Heart left ventricle (tissue), 16 donors: ENCODE data around the gene DAB2IP. TPM values are rescaled to one million over a fixed set of nuclear protein-coding genes. Genes with fewer than 3 reads are reported as not detected.
"Not testable (repeated sequence)": the region's sequence is repeated elsewhere in the genome, so short reads cannot be mapped to it uniquely, and the experiment has no call there.

Source experiments
- ATAC-seq, 4 donors: fragments of 200-7000 bp; cut with Tn5 transposase; one replicate each; pipeline ENCODE4 v1.9.1; 2020 to 2022; ENCODE audit warnings: moderate library complexity in 4 of 4, mild to moderate bottlenecking in 3 of 4, moderate number of reproducible peaks in 1 of 4
- DNase-seq, 5 donors: peaks; one replicate each; pipeline ENCODE4 v3.0.0-alpha.2; 2020
- H3K27ac ChIP-seq, 12 donors: fragments of 200-600 bp; sonication (generic) in 4 of 12; one replicate each; pipeline versions ENCODE4 v1.5.0 to v1.8.0; 2016 to 2022; ENCODE audit warnings: mild to moderate bottlenecking in 2 of 12
- H3K27me3 ChIP-seq, 9 donors: fragments of 200-600 bp; sonication (generic) in 2 of 9; one replicate each; pipeline versions ENCODE4 v1.5.1 to v1.8.0; 2016 to 2022; ENCODE audit warnings: mild to moderate bottlenecking in 3 of 9
- H3K36me3 ChIP-seq, 9 donors: fragments of 200-600 bp; sonication (generic) in 2 of 9; one replicate each; pipeline versions ENCODE4 v1.5.0 to v1.8.0; 2018 to 2022; ENCODE audit warnings: mild to moderate bottlenecking in 2 of 9
- H3K4me1 ChIP-seq, 12 donors: fragments of 200-600 bp; sonication (generic) in 4 of 12; one replicate each; pipeline versions ENCODE4 v1.5.0 to v1.8.0; 2016 to 2022; ENCODE audit warnings: mild to moderate bottlenecking in 3 of 12
- H3K4me3 ChIP-seq, 12 donors: fragments of 200-600 bp; sonication (generic) in 4 of 12; one replicate each; pipeline versions ENCODE4 v1.5.0 to v1.8.0; 2017 to 2022; ENCODE audit warnings: mild to moderate bottlenecking in 9 of 12, moderate library complexity in 4 of 12
- H3K9me3 ChIP-seq, 12 donors: fragments of 200-600 bp; sonication (generic) in 4 of 12; one replicate each; pipeline versions ENCODE4 v1.5.0 to v1.8.0; 2016 to 2022; ENCODE audit warnings: mild to moderate bottlenecking in 1 of 12
- CTCF ChIP-seq, 12 donors: fragments of 200-600 bp; sonication (generic) in 4 of 12; IDR thresholded peaks; one replicate each; pipeline versions ENCODE4 v1.5.0 to v1.8.0; 2018 to 2022; ENCODE audit warnings: antibody characterized with exemption in 12 of 12, mild to moderate bottlenecking in 5 of 12
- POLR2A ChIP-seq, 2 donors: fragments of 450-650 bp; IDR thresholded peaks; one replicate each; pipeline ENCODE4 v1.6.1; 2017; ENCODE audit warnings: antibody characterized with exemption in 2 of 2, mild to moderate bottlenecking in 2 of 2, moderate library complexity in 2 of 2
- WGBS, 4 donors: extraction: QIAGEN DNeasy Blood & Tissue Kit in 2 of 4; methylation state at CpG; one replicate each; pipeline versions ENCODE4 v1.1.5 to v1.1.7; 2013 to 2018; 5-methylcytosine and 5-hydroxymethylcytosine counted together
- intact Hi-C, 10 donors: fragments of 100-400 bp; cut with DNase I; formaldehyde crosslinking; loops; one replicate each; pipeline versions ENCODE4 v1.11.1 to v1.14.2; 2022
- polyA plus RNA-seq, 2 donors: library from polyadenylated mRNA; stranded (reverse); fragments of 200-250 nt; gene quantifications; one replicate each; pipeline ENCODE4 v1.2.3, GENCODE V29; 2013
- total RNA-seq, 9 donors: library from RNA; depleted of rRNA in 2 of 9; stranded (reverse); fragments of >200 nt in 2 of 9; fragmentation: NEBNext Ultra II Directional in 3 of 9; extraction: Animal tissue kit (Norgen Biotek cat#: 25700) in 3 of 9; gene quantifications; one replicate each; pipeline versions ENCODE4 v1.1.0 to v1.2.4, GENCODE V29; 2016 to 2023
- donor health status: ischemic (EF 13 %, LVEDD 7.1; RV severe dilation, severe dysfunction).
- donor health status: healthy with polysubstance abuse.
- donor health status: DM: no; HTN: yes; CAD: no.
- donor health status: DM: no; HTN: no; CAD: no.
- donor health status: ischemic (EF 25% LVEDD 6.9; RV normal size, moderate dysfunction).
- donor health status: ischemic (EF 25% LVEDD 5.7; RV mildly dilated, moderate dysfunction).
- donor health status: healthy.
- donor health status: DM: yes; HTN: yes; CAD: no.
- donor health status: ischemic (EF 35%, LVEDD 5.7; RV mildly dilated, moderate dysfunction).
- donor health status: nonischemic (EF 11% LVEDD 7.7; RV severe dilation, severe dysfunction).
- donor health status: DM: yes; HTN: yes; CAD: no.
- donor health status: PGD.
- donor health status: ischemic (EF 29% LVEDD 5.4; RV normal size, mild dysfunction).
- donor health status: nonischemic (EF 23%, LVEDD 6.1; RV moderate dilation, normal function).

Gene DAB2IP
- total and polyA plus RNA-seq, 11 donors = 30.9 to 103 (median 52.6) TPM

GRCh38 chr9:121620777-121621449 lies 30.5 kb upstream of the DAB2IP start:
- Histone ChIP-seq H3K9me3 (no peaks in the 10 kb centered on the region), H3K27ac (peak overlapping the region in 11 of 12 donors; percentile 13 to 84 (median 64)), H3K27me3 (no peaks in the 10 kb centered on the region), H3K36me3 (no peaks in the 10 kb centered on the region), H3K4me3 (no peak overlapping the region), H3K4me1 (peaks cover 4 to 78% (median 46%) of the 10 kb centered on the region in 12 donors)
- ATAC-seq (peak in 1 of 4 donors; percentile 6), DNase-seq (peak in 1 of 5 donors; percentile 26)
- 43 to 66% (median 52%) methylated on average over 3 of the region's 3 CpGs for WGBS, 4 donors
- intact Hi-C loops = loop anchor here in 3 of 10 donors (5.0 kb wide), 3 partner anchors 54 to 74 kb away; no protein-coding TSS in a partner anchor
- no peak for TF ChIP-seq POLR2A (IDR thresholded peaks at IDR 0.05)
- TF ChIP-seq CTCF (IDR thresholded peaks at IDR 0.05) = peak in 11 of 12 donors; percentile 13 to 62 (median 39)

- Histone ChIP-seq H3K27me3 (no peaks in the 10 kb centered on the region), H3K9me3 (no peaks in the 10 kb centered on the region), H3K4me1 (peaks cover 0 to 67% (median 40%) of the 10 kb centered on the region in 12 donors), H3K36me3 (no peaks in the 10 kb centered on the region), H3K4me3 (no peak overlapping the region), H3K27ac (peak overlapping the region in 4 of 12 donors; percentile 9 to 38 (median 19))
- DNase-seq (no peak), ATAC-seq (no peak)
- intact Hi-C loops = loop anchor here in 3 of 10 donors (5.0 kb wide), 3 partner anchors 55 to 75 kb away; no protein-coding TSS in a partner anchor
- TF ChIP-seq CTCF (IDR thresholded peaks at IDR 0.05) (no peak), POLR2A (IDR thresholded peaks at IDR 0.05) (no peak)
- 66 to 79% (median 74%) methylated on average over 10 to 14 of the region's 14 CpGs for WGBS, 4 donors
These were observed 28.8 kb upstream of the DAB2IP start for GRCh38 chr9:121622387-121623203.

- not testable (repeated sequence) for ATAC-seq, DNase-seq, H3K36me3 ChIP-seq, H3K27ac ChIP-seq, H3K27me3 ChIP-seq, H3K9me3 ChIP-seq, H3K4me3 ChIP-seq
- H3K4me1 ChIP-seq = peaks cover 0 to 67% (median 39%) of the 10 kb centered on the region in 12 donors
- 97 to 100% (median 98%) methylated on average over 2 of the region's 2 CpGs for WGBS, 4 donors
- intact Hi-C loops = loop anchor here in 3 of 10 donors (5.0 kb wide), 3 partner anchors 56 to 76 kb away; no protein-coding TSS in a partner anchor
These were observed 28.0 kb upstream of the DAB2IP start for GRCh38 chr9:121623430-121623829.

GRCh38 chr9:121625590-121625989 lies 25.8 kb upstream of the DAB2IP start:
- no peak for DNase-seq
- H3K9me3 ChIP-seq = no peaks in the 10 kb centered on the region
- TF ChIP-seq POLR2A (IDR thresholded peaks at IDR 0.05) = no peak
- no peak for TF ChIP-seq CTCF (IDR thresholded peaks at IDR 0.05)
- peak overlapping the region in 4 of 12 donors; percentile 12 to 47 (median 32) for H3K27ac ChIP-seq
- no peak overlapping the region for H3K4me3 ChIP-seq
- no peaks in the 10 kb centered on the region for H3K36me3 ChIP-seq
- 53 to 70% (median 61%) methylated on average over 3 of the region's 3 CpGs for WGBS, 4 donors
- peak in 2 of 4 donors; percentile 34 for ATAC-seq
- no peaks in the 10 kb centered on the region for H3K27me3 ChIP-seq
- intact Hi-C loops = no loop called here
- H3K4me1 ChIP-seq = peaks cover 0 to 48% (median 23%) of the 10 kb centered on the region in 12 donors
